GM23338 (cell line): ENCODE measurements around the gene NBEAL2.

ENCODE experiments used
- EZH2phosphoT487 ChIP-seq: fragments of 200-600 bp; sonication (generic); IDR thresholded peaks from one replicate; pipeline ENCODE4 v1.8.1; 2018; ENCODE audit warnings: antibody characterized with exemption; ENCODE audit not compliant: unreplicated experiment
- POLR2AphosphoS5 ChIP-seq: IDR thresholded peaks from 2 replicates; pipeline ENCODE4 v1.6.1; 2016; ENCODE audit warnings: antibody characterized with exemption, low read depth
- TF ChIP-seq, protein P1 (sequence below), 2 experiments: fragments of 200-600 bp in 1 of 2; sonication (generic) in 1 of 2; conservative IDR thresholded peaks; 2 replicates each; pipeline versions ENCODE4 v1.5.1 to v1.6.1; 2016 to 2017; ENCODE audit warnings: antibody characterized with exemption in 2 of 2, low read depth in 2 of 2, mild to moderate bottlenecking in 2 of 2, moderate library complexity in 1 of 2
- TF ChIP-seq, protein P2 (sequence below): IDR thresholded peaks from one replicate; pipeline ENCODE4 v1.6.1; 2018; ENCODE audit warnings: antibody characterized with exemption; ENCODE audit not compliant: unreplicated experiment

DNA sequence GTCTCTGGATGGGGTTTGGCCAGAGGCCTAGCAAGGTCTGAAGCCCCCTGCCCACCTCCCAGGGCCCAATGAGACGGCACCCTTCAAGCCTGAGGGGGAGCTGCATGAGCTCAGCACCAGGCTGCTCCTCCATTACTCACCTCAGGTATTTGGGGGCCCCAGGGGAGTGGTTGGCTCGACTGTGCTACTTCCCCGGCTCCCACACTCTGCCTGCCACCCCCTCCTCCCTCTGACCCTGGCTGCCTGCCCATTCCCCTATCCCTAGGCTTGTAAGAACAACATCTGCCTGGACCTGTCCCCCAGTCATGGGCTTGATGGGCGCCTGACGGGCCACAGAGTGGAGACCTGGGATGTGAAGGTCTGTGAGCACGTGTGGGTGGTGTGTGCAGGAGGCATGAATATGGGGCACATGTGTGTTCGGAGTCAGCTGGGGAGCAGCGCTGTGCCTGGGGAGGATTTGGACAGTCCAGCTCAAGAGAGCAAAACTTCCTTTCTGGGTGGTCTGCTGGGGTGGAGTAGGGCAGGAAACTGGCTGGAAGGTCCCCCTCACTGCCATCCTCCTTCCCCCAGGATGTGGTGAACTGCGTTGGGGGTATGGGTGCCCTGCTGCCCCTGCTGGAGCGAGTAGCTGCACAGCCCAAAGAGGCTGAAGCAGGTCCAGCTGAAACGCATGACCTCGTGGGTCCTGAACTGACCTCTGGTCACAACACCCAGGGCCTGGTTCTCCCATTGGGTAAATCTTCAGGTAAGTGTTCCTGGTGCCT, 17.4 kb downstream of the NBEAL2 start:
- no peak for TF ChIP-seq POLR2AphosphoS5
- TF ChIP-seq, protein P1, sequence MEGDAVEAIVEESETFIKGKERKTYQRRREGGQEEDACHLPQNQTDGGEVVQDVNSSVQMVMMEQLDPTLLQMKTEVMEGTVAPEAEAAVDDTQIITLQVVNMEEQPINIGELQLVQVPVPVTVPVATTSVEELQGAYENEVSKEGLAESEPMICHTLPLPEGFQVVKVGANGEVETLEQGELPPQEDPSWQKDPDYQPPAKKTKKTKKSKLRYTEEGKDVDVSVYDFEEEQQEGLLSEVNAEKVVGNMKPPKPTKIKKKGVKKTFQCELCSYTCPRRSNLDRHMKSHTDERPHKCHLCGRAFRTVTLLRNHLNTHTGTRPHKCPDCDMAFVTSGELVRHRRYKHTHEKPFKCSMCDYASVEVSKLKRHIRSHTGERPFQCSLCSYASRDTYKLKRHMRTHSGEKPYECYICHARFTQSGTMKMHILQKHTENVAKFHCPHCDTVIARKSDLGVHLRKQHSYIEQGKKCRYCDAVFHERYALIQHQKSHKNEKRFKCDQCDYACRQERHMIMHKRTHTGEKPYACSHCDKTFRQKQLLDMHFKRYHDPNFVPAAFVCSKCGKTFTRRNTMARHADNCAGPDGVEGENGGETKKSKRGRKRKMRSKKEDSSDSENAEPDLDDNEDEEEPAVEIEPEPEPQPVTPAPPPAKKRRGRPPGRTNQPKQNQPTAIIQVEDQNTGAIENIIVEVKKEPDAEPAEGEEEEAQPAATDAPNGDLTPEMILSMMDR (conservative IDR thresholded peaks at IDR 0.05; ENCODE audit: low read depth in 2 of 2): no peak
- TF ChIP-seq, protein P2, sequence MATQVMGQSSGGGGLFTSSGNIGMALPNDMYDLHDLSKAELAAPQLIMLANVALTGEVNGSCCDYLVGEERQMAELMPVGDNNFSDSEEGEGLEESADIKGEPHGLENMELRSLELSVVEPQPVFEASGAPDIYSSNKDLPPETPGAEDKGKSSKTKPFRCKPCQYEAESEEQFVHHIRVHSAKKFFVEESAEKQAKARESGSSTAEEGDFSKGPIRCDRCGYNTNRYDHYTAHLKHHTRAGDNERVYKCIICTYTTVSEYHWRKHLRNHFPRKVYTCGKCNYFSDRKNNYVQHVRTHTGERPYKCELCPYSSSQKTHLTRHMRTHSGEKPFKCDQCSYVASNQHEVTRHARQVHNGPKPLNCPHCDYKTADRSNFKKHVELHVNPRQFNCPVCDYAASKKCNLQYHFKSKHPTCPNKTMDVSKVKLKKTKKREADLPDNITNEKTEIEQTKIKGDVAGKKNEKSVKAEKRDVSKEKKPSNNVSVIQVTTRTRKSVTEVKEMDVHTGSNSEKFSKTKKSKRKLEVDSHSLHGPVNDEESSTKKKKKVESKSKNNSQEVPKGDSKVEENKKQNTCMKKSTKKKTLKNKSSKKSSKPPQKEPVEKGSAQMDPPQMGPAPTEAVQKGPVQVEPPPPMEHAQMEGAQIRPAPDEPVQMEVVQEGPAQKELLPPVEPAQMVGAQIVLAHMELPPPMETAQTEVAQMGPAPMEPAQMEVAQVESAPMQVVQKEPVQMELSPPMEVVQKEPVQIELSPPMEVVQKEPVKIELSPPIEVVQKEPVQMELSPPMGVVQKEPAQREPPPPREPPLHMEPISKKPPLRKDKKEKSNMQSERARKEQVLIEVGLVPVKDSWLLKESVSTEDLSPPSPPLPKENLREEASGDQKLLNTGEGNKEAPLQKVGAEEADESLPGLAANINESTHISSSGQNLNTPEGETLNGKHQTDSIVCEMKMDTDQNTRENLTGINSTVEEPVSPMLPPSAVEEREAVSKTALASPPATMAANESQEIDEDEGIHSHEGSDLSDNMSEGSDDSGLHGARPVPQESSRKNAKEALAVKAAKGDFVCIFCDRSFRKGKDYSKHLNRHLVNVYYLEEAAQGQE: no peak
- TF ChIP-seq EZH2phosphoT487: no peak
